Neural progenitor cell (in vitro differentiated cells): Measurements from ENCODE around the gene POLK.

Experiments
- CTCF ChIP-seq: fragments of 200-600 bp; sonication (generic); IDR thresholded peaks from 2 replicates; pipeline ENCODE4 v1.5.1; 2017; ENCODE audit warnings: antibody characterized with exemption, mild to moderate bottlenecking
- EZH2 ChIP-seq: fragments of 200-600 bp; sonication (generic); IDR thresholded peaks from 2 replicates; pipeline ENCODE4 v1.6.1; 2017; ENCODE audit warnings: antibody characterized with exemption, mild to moderate bottlenecking, moderate library complexity
- EZH2phosphoT487 ChIP-seq: fragments of 200-600 bp; sonication (generic); IDR thresholded peaks from 2 replicates; pipeline ENCODE4 v1.6.1; 2017; ENCODE audit warnings: antibody characterized with exemption

- TF ChIP-seq CTCF (no peak), EZH2 (no peak), EZH2phosphoT487 (no peak)
These were observed 12.4 kb downstream of the POLK start for GRCh38 chr5:75524071-75524470.
